ENCODE results near the gene VWA2. TPM values are rescaled to one million over a fixed set of nuclear protein-coding genes. Genes with fewer than 3 reads are reported as not detected.

Gene VWA2
- total RNA-seq, 4 donors from 2014 or later, result 0.64 to 3.3 TPM; not detected in 2

DNA sequence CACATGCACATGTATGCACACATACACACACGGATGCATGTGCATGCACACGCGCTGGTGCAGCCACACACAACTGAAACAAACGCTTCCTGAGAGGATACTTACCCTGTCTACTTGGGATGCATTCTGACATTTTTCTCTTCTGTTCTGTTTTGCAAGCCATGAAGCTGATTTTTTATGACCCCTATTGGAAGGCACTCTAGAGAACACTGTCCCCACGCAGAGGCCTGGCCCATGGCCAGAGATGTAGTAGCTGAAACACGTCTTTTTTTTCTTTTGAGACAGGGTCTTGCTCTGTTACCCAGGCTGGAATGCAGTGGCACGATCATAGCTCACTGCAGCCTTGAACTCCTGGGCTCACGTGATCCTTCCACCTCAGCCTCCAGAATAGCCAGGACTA, 47.9 kb downstream of the VWA2 start:
- intact Hi-C loops (cut with DNase I; ENCODE audit: low total_unique reads) (no loop called here), in situ Hi-C loops (cut with MboI; ENCODE audit: low pct_ligation_motif_present in 1 of 4, low pct_unique_long_range_greater_than_20kb in 1 of 4, low sequenced_read_pairs in 3 of 4) (no loop called here)
- Histone ChIP-seq H3K4me1 (no peaks in the 10 kb centered on the region), H3K4me3 (no peak overlapping the region), H3K27me3 (no peaks in the 10 kb centered on the region), H3K9me3 (no peaks in the 10 kb centered on the region), H3K36me3 (no peaks in the 10 kb centered on the region), H3K27ac (no peak overlapping the region)
- TF ChIP-seq, protein P1, sequence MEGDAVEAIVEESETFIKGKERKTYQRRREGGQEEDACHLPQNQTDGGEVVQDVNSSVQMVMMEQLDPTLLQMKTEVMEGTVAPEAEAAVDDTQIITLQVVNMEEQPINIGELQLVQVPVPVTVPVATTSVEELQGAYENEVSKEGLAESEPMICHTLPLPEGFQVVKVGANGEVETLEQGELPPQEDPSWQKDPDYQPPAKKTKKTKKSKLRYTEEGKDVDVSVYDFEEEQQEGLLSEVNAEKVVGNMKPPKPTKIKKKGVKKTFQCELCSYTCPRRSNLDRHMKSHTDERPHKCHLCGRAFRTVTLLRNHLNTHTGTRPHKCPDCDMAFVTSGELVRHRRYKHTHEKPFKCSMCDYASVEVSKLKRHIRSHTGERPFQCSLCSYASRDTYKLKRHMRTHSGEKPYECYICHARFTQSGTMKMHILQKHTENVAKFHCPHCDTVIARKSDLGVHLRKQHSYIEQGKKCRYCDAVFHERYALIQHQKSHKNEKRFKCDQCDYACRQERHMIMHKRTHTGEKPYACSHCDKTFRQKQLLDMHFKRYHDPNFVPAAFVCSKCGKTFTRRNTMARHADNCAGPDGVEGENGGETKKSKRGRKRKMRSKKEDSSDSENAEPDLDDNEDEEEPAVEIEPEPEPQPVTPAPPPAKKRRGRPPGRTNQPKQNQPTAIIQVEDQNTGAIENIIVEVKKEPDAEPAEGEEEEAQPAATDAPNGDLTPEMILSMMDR (IDR thresholded peaks at IDR 0.05), result no peak
- no peak for TF ChIP-seq EP300 (IDR thresholded peaks at IDR 0.05; ENCODE audit: low read depth)
- no peak for TF ChIP-seq POLR2A (IDR thresholded peaks at IDR 0.05)
- TF ChIP-seq POLR2AphosphoS5 (IDR thresholded peaks at IDR 0.05), result no peak
- no peak for DNase-seq
- 30 to 63% methylated on average over 2 to 8 of the region's 8 CpGs for WGBS, 2 donors (ENCODE audit: low coverage in 1 of 2)

DNA sequence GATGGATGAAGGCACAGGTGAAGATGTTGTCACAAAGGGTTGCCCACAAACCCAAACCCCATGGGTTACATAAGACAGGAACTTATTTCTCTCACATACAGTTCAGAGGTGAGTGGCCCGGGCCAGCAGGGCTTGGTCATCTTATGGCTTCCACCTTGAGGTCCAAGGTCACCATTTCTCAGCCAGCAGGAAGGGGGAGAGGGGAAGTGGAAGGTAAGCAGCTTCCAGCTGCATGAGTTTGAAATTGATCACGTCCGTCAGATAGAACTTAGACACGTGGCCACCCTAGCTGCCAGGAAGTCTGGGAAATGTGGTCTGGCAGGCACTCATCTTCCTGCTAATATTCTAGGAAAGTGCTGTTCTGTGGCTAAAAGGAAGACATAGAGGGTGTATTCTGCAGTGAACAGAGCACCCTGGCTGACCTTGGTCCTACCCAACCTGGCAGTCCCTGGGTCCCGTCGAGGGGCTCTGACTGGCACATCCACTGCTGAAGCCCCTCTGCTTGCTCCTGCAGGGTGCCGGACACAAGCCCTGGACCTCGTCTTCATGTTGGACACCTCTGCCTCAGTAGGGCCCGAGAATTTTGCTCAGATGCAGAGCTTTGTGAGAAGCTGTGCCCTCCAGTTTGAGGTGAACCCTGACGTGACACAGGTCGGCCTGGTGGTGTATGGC, 49.5 kb downstream of the VWA2 start:
- H3K36me3 ChIP-seq, result no peaks in the 10 kb centered on the region
- H3K27me3 ChIP-seq, result no peaks in the 10 kb centered on the region
- H3K9me3 ChIP-seq, result no peaks in the 10 kb centered on the region
- no peak overlapping the region for H3K4me3 ChIP-seq
- intact Hi-C loops (cut with DNase I; ENCODE audit: low total_unique reads) (no loop called here), in situ Hi-C loops (cut with MboI; ENCODE audit: low pct_ligation_motif_present in 1 of 4, low pct_unique_long_range_greater_than_20kb in 1 of 4, low sequenced_read_pairs in 3 of 4) (no loop called here)
- no peak overlapping the region for H3K27ac ChIP-seq
- H3K4me1 ChIP-seq, result no peaks in the 10 kb centered on the region
- WGBS, 2 donors (ENCODE audit: low coverage in 1 of 2), result 83% methylated on average over 11 of the region's 11 CpGs; no CpG with 5 or more reads in 1 of the 2 donors
- TF ChIP-seq POLR2AphosphoS5 (IDR thresholded peaks at IDR 0.05), result no peak
- TF ChIP-seq, protein P1 (IDR thresholded peaks at IDR 0.05), result no peak
- TF ChIP-seq EP300 (IDR thresholded peaks at IDR 0.05; ENCODE audit: low read depth), result no peak
- no peak for TF ChIP-seq POLR2A (IDR thresholded peaks at IDR 0.05)
- no peak for DNase-seq

DNA sequence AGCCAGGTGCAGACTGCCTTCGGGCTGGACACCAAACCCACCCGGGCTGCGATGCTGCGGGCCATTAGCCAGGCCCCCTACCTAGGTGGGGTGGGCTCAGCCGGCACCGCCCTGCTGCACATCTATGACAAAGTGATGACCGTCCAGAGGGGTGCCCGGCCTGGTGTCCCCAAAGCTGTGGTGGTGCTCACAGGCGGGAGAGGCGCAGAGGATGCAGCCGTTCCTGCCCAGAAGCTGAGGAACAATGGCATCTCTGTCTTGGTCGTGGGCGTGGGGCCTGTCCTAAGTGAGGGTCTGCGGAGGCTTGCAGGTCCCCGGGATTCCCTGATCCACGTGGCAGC, 50.0 kb downstream of the VWA2 start:
- Histone ChIP-seq H3K4me1 (no peaks in the 10 kb centered on the region), H3K36me3 (no peaks in the 10 kb centered on the region), H3K27me3 (no peaks in the 10 kb centered on the region), H3K27ac (no peak overlapping the region), H3K4me3 (no peak overlapping the region), H3K9me3 (no peaks in the 10 kb centered on the region)
- WGBS, 2 donors (ENCODE audit: low coverage in 1 of 2), result 92% methylated on average over 16 of the region's 16 CpGs; no CpG with 5 or more reads in 1 of the 2 donors
- intact Hi-C loops (cut with DNase I; ENCODE audit: low total_unique reads), result no loop called here
- in situ Hi-C loops (cut with MboI; ENCODE audit: low pct_ligation_motif_present in 1 of 4, low pct_unique_long_range_greater_than_20kb in 1 of 4, low sequenced_read_pairs in 3 of 4), result no loop called here
- DNase-seq, result no peak
- TF ChIP-seq, protein P1 (IDR thresholded peaks at IDR 0.05), result no peak
- TF ChIP-seq POLR2AphosphoS5 (IDR thresholded peaks at IDR 0.05) (no peak), POLR2A (IDR thresholded peaks at IDR 0.05) (no peak)

DNA sequence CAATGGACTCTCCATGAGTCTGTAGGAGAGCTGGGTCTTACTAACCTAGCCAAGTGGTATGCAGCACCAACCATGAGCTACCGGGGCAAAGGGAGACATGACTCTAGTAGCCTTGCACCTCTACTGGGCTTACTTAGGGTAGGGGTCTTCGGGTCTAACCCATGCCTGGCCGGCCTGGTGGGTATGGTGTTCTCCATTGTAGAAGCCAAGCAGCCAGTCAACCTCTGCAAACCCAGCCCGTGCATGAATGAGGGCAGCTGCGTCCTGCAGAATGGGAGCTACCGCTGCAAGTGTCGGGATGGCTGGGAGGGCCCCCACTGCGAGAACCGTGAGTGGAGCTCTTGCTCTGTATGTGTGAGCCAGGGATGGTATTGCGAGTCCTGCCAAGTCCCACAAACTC, 51.0 kb downstream of the VWA2 start:
- no peak for DNase-seq
- no peak overlapping the region for H3K27ac ChIP-seq
- TF ChIP-seq POLR2A (IDR thresholded peaks at IDR 0.05) (no peak), EP300 (IDR thresholded peaks at IDR 0.05; ENCODE audit: low read depth) (no peak), POLR2AphosphoS5 (IDR thresholded peaks at IDR 0.05) (no peak)
- TF ChIP-seq, protein P1 (IDR thresholded peaks at IDR 0.05), result no peak
- in situ Hi-C loops (cut with MboI; ENCODE audit: low pct_ligation_motif_present in 1 of 4, low pct_unique_long_range_greater_than_20kb in 1 of 4, low sequenced_read_pairs in 3 of 4) (no loop called here), intact Hi-C loops (cut with DNase I; ENCODE audit: low total_unique reads) (no loop called here)
- H3K27me3 ChIP-seq, result no peaks in the 10 kb centered on the region
- WGBS, 2 donors (ENCODE audit: low coverage in 1 of 2), result 97 to 100% methylated on average over 1 to 10 of the region's 10 CpGs
- H3K36me3 ChIP-seq, result peaks cover 0 to 1% (median under 1%) of the 10 kb centered on the region in 4 donors
- H3K4me1 ChIP-seq, result no peaks in the 10 kb centered on the region
- H3K9me3 ChIP-seq, result peaks cover 2% of the 10 kb centered on the region in 2 donors
- no peak overlapping the region for H3K4me3 ChIP-seq

Measured in transverse colon (tissue), 4 donors.